B cell (primary cell): ENCODE data around the gene PLD3.

Experiments used
- EZH2 ChIP-seq: IDR thresholded peaks from 2 replicates; pipeline ENCODE4 v1.6.1; 2012; ENCODE audit warnings: borderline replicate concordance, low read depth, mild to moderate bottlenecking, moderate library complexity, low read length; ENCODE audit not compliant: insufficient read depth, poor library complexity, severe bottlenecking
- TF ChIP-seq, protein P1 (sequence below): fragments of 200-600 bp; IDR thresholded peaks from one replicate; pipeline ENCODE4 v1.8.0; 2022; ENCODE audit warnings: antibody characterized with exemption, mild to moderate bottlenecking

DNA sequence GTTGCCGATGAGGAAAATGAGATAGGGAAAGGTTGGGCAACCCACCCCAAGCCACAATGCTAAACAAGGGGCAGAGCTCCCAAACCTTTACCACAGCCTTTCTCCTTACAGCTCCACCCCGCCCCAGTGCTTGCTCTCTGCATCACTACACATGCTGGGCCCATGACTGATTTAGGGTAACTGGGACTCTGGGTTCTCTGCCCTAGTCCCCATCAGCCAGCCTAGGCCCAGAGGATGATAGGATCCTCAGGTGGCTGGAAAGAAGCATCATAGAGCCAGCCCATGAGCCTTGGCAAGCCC is 11.9 kb upstream of the PLD3 start:
- TF ChIP-seq, protein P1, sequence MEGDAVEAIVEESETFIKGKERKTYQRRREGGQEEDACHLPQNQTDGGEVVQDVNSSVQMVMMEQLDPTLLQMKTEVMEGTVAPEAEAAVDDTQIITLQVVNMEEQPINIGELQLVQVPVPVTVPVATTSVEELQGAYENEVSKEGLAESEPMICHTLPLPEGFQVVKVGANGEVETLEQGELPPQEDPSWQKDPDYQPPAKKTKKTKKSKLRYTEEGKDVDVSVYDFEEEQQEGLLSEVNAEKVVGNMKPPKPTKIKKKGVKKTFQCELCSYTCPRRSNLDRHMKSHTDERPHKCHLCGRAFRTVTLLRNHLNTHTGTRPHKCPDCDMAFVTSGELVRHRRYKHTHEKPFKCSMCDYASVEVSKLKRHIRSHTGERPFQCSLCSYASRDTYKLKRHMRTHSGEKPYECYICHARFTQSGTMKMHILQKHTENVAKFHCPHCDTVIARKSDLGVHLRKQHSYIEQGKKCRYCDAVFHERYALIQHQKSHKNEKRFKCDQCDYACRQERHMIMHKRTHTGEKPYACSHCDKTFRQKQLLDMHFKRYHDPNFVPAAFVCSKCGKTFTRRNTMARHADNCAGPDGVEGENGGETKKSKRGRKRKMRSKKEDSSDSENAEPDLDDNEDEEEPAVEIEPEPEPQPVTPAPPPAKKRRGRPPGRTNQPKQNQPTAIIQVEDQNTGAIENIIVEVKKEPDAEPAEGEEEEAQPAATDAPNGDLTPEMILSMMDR, result no peak
- no peak for TF ChIP-seq EZH2
